HEK293T (cell line): ENCODE results near the gene RORC.

Source experiments
- ARNT ChIP-seq: fragments of 450-650 bp; IDR thresholded peaks from 2 replicates; pipeline ENCODE4 v1.6.1; 2017; ENCODE audit warnings: mild to moderate bottlenecking
- BHLHE40 ChIP-seq: fragments of 450-650 bp; IDR thresholded peaks from 2 replicates; pipeline ENCODE4 v1.6.1; 2016; ENCODE audit warnings: mild to moderate bottlenecking, moderate library complexity, borderline replicate concordance
- CTBP1 ChIP-seq: fragments of 450-650 bp; IDR thresholded peaks from 2 replicates; pipeline ENCODE4 v1.6.1; 2016; ENCODE audit warnings: borderline replicate concordance
- ELF4 ChIP-seq: fragments of 450-650 bp; IDR thresholded peaks from 2 replicates; pipeline ENCODE4 v1.6.1; 2017; ENCODE audit warnings: antibody characterized with exemption
- FOXK2 ChIP-seq: fragments of 450-650 bp; IDR thresholded peaks from 2 replicates; pipeline ENCODE4 v1.6.1; 2016; ENCODE audit warnings: mild to moderate bottlenecking
- LEF1 ChIP-seq: fragments of 450-650 bp; IDR thresholded peaks from 2 replicates; pipeline ENCODE4 v1.6.1; 2017; ENCODE audit warnings: mild to moderate bottlenecking, borderline replicate concordance
- NFRKB ChIP-seq: fragments of 450-650 bp; IDR thresholded peaks from 2 replicates; pipeline ENCODE4 v1.6.1; 2016; ENCODE audit warnings: mild to moderate bottlenecking, moderate library complexity
- SP1 ChIP-seq: fragments of 450-650 bp; IDR thresholded peaks from 2 replicates; pipeline ENCODE4 v1.6.1; 2017
- SUZ12 ChIP-seq: fragments of 450-650 bp; IDR thresholded peaks from 2 replicates; pipeline ENCODE4 v1.6.1; 2016; ENCODE audit warnings: mild to moderate bottlenecking
- TARDBP ChIP-seq: fragments of 450-650 bp; IDR thresholded peaks from 2 replicates; pipeline ENCODE4 v1.6.1; 2016
- ZNF384 ChIP-seq: fragments of 450-650 bp; IDR thresholded peaks from 2 replicates; pipeline ENCODE4 v1.6.1; 2016

GRCh38 chr1:151852733-151853132 lies 21.1 kb upstream of the RORC start:
- TF ChIP-seq ARNT (no peak), SUZ12 (no peak), ZNF384 (no peak), NFRKB (no peak), TARDBP (no peak), FOXK2 (no peak), LEF1 (no peak), CTBP1 (no peak), ELF4 (no peak), SP1 (no peak), BHLHE40 (no peak)
